OCI-M1 (cell line): ENCODE data around the gene SPTBN1.
"Not testable (repeated sequence)": the region's sequence is repeated elsewhere in the genome, so short reads cannot be mapped to it uniquely, and the experiment has no call there.

Source experiments
- DNase-seq: peaks from one replicate; lab custom pipeline; 2025; lab: John Stamatoyannopoulos, UW

Gene SPTBN1

GRCh38 chr2:54503828-54504227 lies 47.7 kb downstream of the SPTBN1 start:
- no peak for DNase-seq

- DNase-seq: no peak
These were observed 48.7 kb downstream of the SPTBN1 start for GRCh38 chr2:54504866-54505265.

- DNase-seq: no peak
These were observed 52.4 kb downstream of the SPTBN1 start for GRCh38 chr2:54508541-54508940.

GRCh38 chr2:54509043-54509442 lies 52.9 kb downstream of the SPTBN1 start:
- not testable (repeated sequence) for DNase-seq

GRCh38 chr2:54510916-54511315 lies 54.8 kb downstream of the SPTBN1 start:
- DNase-seq: no peak

- DNase-seq: no peak
These were observed 56.1 kb downstream of the SPTBN1 start for GRCh38 chr2:54512183-54512582.

- DNase-seq: no peak
These were observed 56.7 kb downstream of the SPTBN1 start for GRCh38 chr2:54512663-54513362.

- DNase-seq: no peak
These were observed 57.2 kb downstream of the SPTBN1 start for GRCh38 chr2:54513363-54513715.

GRCh38 chr2:54514822-54515569 lies 58.9 kb downstream of the SPTBN1 start:
- DNase-seq: no peak

- no peak for DNase-seq
These were observed 60.7 kb downstream of the SPTBN1 start for GRCh38 chr2:54516842-54517241.

- not testable (repeated sequence) for DNase-seq
These were observed 61.9 kb downstream of the SPTBN1 start for GRCh38 chr2:54518016-54518415.

- DNase-seq: no peak
These were observed 62.3 kb downstream of the SPTBN1 start for GRCh38 chr2:54518430-54518829.

- DNase-seq: no peak
These were observed 63.8 kb downstream of the SPTBN1 start for GRCh38 chr2:54519841-54520459.

- DNase-seq: no peak
These were observed 64.6 kb downstream of the SPTBN1 start for GRCh38 chr2:54520687-54521086.

- peak; percentile 76 for DNase-seq
These were observed 66.6 kb downstream of the SPTBN1 start for GRCh38 chr2:54522624-54523281.

- no peak for DNase-seq
These were observed 67.3 kb downstream of the SPTBN1 start for GRCh38 chr2:54523324-54523959.

GRCh38 chr2:54524226-54524991 lies 68.3 kb downstream of the SPTBN1 start:
- DNase-seq: no peak

GRCh38 chr2:54525321-54525720 lies 69.2 kb downstream of the SPTBN1 start:
- DNase-seq: no peak

- no peak for DNase-seq
These were observed 70.2 kb downstream of the SPTBN1 start for GRCh38 chr2:54526226-54526879.

- no peak for DNase-seq
These were observed 72.3 kb downstream of the SPTBN1 start for GRCh38 chr2:54528311-54528955.
